ACC112 (cell line): ENCODE results near the gene LIN28B.
A peak's percentile ranks its signal among the peaks of the same experiment; 100 is the strongest.
"Not testable (repeated sequence)": the region's sequence is repeated elsewhere in the genome, so short reads cannot be mapped to it uniquely, and the experiment has no call there.

Experiments
- H2AFZ ChIP-seq: fragments of 200-600 bp; sonication (generic); one replicate; pipeline ENCODE4 v1.6.0; 2017; ENCODE audit warnings: antibody characterized with exemption, low read length; ENCODE audit not compliant: unreplicated experiment
- H3K27ac ChIP-seq: fragments of 200-600 bp; sonication (generic); 2 replicates; pipeline ENCODE4 v1.5.1; 2014; ENCODE audit warnings: low read depth, mild to moderate bottlenecking, antibody characterized with exemption, low read length, moderate library complexity
- H3K27me3 ChIP-seq: fragments of 200-600 bp; sonication (generic); 2 replicates; pipeline ENCODE4 v1.6.1; 2014; ENCODE audit warnings: mild to moderate bottlenecking, antibody characterized with exemption, low read length, moderate library complexity, mixed read lengths; ENCODE audit not compliant: insufficient read depth
- H3K36me3 ChIP-seq: fragments of 200-600 bp; sonication (generic); 2 replicates; pipeline ENCODE4 v1.6.1; 2016; ENCODE audit warnings: mild to moderate bottlenecking, antibody characterized with exemption, low read length, moderate library complexity, mixed read lengths; ENCODE audit not compliant: insufficient read depth
- H3K4me1 ChIP-seq: fragments of 200-600 bp; sonication (generic); one replicate; pipeline ENCODE4 v1.6.1; 2016; ENCODE audit warnings: low read length, mixed read lengths; ENCODE audit not compliant: insufficient read depth, unreplicated experiment, control insufficient read depth
- H3K4me3 ChIP-seq: fragments of 200-600 bp; sonication (generic); 2 replicates; pipeline ENCODE4 v1.5.1; 2014; ENCODE audit warnings: mild to moderate bottlenecking, low read depth, low read length
- H3K79me2 ChIP-seq: fragments of 200-600 bp; sonication (generic); one replicate; pipeline ENCODE4 v1.6.0; 2016; ENCODE audit warnings: low read length; ENCODE audit not compliant: control insufficient read depth, unreplicated experiment, insufficient read depth

The LIN28B gene

GRCh38 chr6:104940893-104941728, 15.8 kb upstream of the LIN28B start:
- H2AFZ ChIP-seq, result no peak overlapping the region
- H3K27ac ChIP-seq, result no peak overlapping the region

GRCh38 chr6:104941729-104942091, 15.2 kb upstream of the LIN28B start:
- Histone ChIP-seq H3K4me1 (no peaks in the 10 kb centered on the region), H3K36me3 (no peaks in the 10 kb centered on the region), H3K27me3 (peaks cover 82% of the 10 kb centered on the region), H3K4me3 (peak overlapping the region; percentile 34), H3K27ac (no peak overlapping the region), H3K79me2 (no peaks in the 10 kb centered on the region), H2AFZ (no peak overlapping the region)

More at GRCh38 chr6:104940893-104941728, 15.8 kb upstream of the LIN28B start:
- Histone ChIP-seq H3K79me2 (no peaks in the 10 kb centered on the region), H3K36me3 (no peaks in the 10 kb centered on the region), H3K4me1 (no peaks in the 10 kb centered on the region), H3K4me3 (peak overlapping the region; percentile 39), H3K27me3 (peaks cover 82% of the 10 kb centered on the region)

GRCh38 chr6:104943781-104944180, 13.1 kb upstream of the LIN28B start:
- Histone ChIP-seq H2AFZ (no peak overlapping the region), H3K27me3 (peaks cover 77% of the 10 kb centered on the region), H3K27ac (no peak overlapping the region), H3K4me3 (no peak overlapping the region), H3K79me2 (no peaks in the 10 kb centered on the region), H3K4me1 (no peaks in the 10 kb centered on the region), H3K36me3 (no peaks in the 10 kb centered on the region)

- Histone ChIP-seq H3K4me3 (no peak overlapping the region), H3K27ac (no peak overlapping the region), H2AFZ (no peak overlapping the region), H3K27me3 (peaks cover 79% of the 10 kb centered on the region), H3K36me3 (no peaks in the 10 kb centered on the region), H3K4me1 (no peaks in the 10 kb centered on the region), H3K79me2 (no peaks in the 10 kb centered on the region)
Measured at GRCh38 chr6:104949206-104949605, 7.7 kb upstream of the LIN28B start.

GRCh38 chr6:104951677-104952076, 5.2 kb upstream of the LIN28B start:
- H3K4me1 ChIP-seq, result no peaks in the 10 kb centered on the region
- no peak overlapping the region for H3K4me3 ChIP-seq
- H2AFZ ChIP-seq, result no peak overlapping the region
- H3K79me2 ChIP-seq, result no peaks in the 10 kb centered on the region
- H3K27ac ChIP-seq, result no peak overlapping the region
- H3K27me3 ChIP-seq, result peaks cover 85% of the 10 kb centered on the region
- H3K36me3 ChIP-seq, result no peaks in the 10 kb centered on the region

- no peak overlapping the region for H2AFZ ChIP-seq
- H3K27ac ChIP-seq, result no peak overlapping the region
- no peaks in the 10 kb centered on the region for H3K4me1 ChIP-seq
- H3K36me3 ChIP-seq, result no peaks in the 10 kb centered on the region
- no peak overlapping the region for H3K4me3 ChIP-seq
- no peaks in the 10 kb centered on the region for H3K79me2 ChIP-seq
- H3K27me3 ChIP-seq, result peaks cover 92% of the 10 kb centered on the region
Measured at GRCh38 chr6:104952911-104953399, 4.0 kb upstream of the LIN28B start.

GRCh38 chr6:104953400-104954189, 3.3 kb upstream of the LIN28B start:
- not testable (repeated sequence) for H3K4me3 ChIP-seq, H3K27ac ChIP-seq, H3K36me3 ChIP-seq, H3K79me2 ChIP-seq, H2AFZ ChIP-seq, H3K4me1 ChIP-seq
- H3K27me3 ChIP-seq, result peaks cover 98% of the 10 kb centered on the region

GRCh38 chr6:104954190-104954797, 2.6 kb upstream of the LIN28B start:
- Histone ChIP-seq H3K4me1 (no peaks in the 10 kb centered on the region), H3K27ac (no peak overlapping the region), H2AFZ (no peak overlapping the region), H3K36me3 (no peaks in the 10 kb centered on the region), H3K27me3 (peaks cover 98% of the 10 kb centered on the region), H3K79me2 (no peaks in the 10 kb centered on the region), H3K4me3 (no peak overlapping the region)

- Histone ChIP-seq H3K4me1 (no peaks in the 10 kb centered on the region), H2AFZ (no peak overlapping the region), H3K27ac (no peak overlapping the region), H3K79me2 (no peaks in the 10 kb centered on the region), H3K27me3 (peaks cover 94% of the 10 kb centered on the region), H3K4me3 (no peak overlapping the region), H3K36me3 (no peaks in the 10 kb centered on the region)
Measured at GRCh38 chr6:104955491-104955890, 1.4 kb upstream of the LIN28B start.

GRCh38 chr6:104955927-104956730, 778 bp upstream of the LIN28B start:
- H2AFZ ChIP-seq, result no peak overlapping the region
- no peak overlapping the region for H3K4me3 ChIP-seq
- H3K27me3 ChIP-seq, result peaks cover 88% of the 10 kb centered on the region
- no peaks in the 10 kb centered on the region for H3K4me1 ChIP-seq
- H3K36me3 ChIP-seq, result no peaks in the 10 kb centered on the region
- H3K27ac ChIP-seq, result no peak overlapping the region
- no peaks in the 10 kb centered on the region for H3K79me2 ChIP-seq
